ENCODE measurements around the gene SNIP1.

DNA sequence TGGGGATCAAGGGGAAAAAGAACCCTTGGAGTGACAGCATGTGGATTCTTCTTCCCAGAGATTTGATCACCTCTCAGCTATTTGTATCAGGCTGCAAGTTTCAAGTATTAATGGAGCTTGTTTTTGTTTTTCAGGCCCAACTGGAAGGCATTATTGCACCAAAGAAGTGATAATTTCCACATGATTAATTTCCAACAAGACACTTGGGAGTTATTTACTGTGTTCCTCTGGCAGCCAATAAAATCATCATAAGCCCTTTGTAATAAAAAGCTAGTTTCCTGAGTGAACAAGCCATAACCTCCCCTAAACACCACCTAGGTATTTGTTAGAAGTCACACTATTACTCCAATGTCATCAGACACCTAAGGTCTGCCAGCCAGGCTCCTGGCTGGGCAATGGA is 10.8 kb upstream of the SNIP1 start:
- TF ChIP-seq, protein P1, sequence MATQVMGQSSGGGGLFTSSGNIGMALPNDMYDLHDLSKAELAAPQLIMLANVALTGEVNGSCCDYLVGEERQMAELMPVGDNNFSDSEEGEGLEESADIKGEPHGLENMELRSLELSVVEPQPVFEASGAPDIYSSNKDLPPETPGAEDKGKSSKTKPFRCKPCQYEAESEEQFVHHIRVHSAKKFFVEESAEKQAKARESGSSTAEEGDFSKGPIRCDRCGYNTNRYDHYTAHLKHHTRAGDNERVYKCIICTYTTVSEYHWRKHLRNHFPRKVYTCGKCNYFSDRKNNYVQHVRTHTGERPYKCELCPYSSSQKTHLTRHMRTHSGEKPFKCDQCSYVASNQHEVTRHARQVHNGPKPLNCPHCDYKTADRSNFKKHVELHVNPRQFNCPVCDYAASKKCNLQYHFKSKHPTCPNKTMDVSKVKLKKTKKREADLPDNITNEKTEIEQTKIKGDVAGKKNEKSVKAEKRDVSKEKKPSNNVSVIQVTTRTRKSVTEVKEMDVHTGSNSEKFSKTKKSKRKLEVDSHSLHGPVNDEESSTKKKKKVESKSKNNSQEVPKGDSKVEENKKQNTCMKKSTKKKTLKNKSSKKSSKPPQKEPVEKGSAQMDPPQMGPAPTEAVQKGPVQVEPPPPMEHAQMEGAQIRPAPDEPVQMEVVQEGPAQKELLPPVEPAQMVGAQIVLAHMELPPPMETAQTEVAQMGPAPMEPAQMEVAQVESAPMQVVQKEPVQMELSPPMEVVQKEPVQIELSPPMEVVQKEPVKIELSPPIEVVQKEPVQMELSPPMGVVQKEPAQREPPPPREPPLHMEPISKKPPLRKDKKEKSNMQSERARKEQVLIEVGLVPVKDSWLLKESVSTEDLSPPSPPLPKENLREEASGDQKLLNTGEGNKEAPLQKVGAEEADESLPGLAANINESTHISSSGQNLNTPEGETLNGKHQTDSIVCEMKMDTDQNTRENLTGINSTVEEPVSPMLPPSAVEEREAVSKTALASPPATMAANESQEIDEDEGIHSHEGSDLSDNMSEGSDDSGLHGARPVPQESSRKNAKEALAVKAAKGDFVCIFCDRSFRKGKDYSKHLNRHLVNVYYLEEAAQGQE (IDR thresholded peaks at IDR 0.05; ENCODE audit: borderline replicate concordance): no peak
- TF ChIP-seq, protein P2, sequence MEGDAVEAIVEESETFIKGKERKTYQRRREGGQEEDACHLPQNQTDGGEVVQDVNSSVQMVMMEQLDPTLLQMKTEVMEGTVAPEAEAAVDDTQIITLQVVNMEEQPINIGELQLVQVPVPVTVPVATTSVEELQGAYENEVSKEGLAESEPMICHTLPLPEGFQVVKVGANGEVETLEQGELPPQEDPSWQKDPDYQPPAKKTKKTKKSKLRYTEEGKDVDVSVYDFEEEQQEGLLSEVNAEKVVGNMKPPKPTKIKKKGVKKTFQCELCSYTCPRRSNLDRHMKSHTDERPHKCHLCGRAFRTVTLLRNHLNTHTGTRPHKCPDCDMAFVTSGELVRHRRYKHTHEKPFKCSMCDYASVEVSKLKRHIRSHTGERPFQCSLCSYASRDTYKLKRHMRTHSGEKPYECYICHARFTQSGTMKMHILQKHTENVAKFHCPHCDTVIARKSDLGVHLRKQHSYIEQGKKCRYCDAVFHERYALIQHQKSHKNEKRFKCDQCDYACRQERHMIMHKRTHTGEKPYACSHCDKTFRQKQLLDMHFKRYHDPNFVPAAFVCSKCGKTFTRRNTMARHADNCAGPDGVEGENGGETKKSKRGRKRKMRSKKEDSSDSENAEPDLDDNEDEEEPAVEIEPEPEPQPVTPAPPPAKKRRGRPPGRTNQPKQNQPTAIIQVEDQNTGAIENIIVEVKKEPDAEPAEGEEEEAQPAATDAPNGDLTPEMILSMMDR (IDR thresholded peaks at IDR 0.05; ENCODE audit: poor library complexity, severe bottlenecking): no peak
- TF ChIP-seq POLR2AphosphoS5 (IDR thresholded peaks at IDR 0.05) (no peak), EZH2 (IDR thresholded peaks at IDR 0.05; ENCODE audit: borderline replicate concordance, insufficient read depth, low read length, poor library complexity, severe bottlenecking) (no peak), SMC3 (conservative IDR thresholded peaks at IDR 0.05; ENCODE audit: poor library complexity) (no peak)

All from neural cell (in vitro differentiated cells).